K562 (cell line): ENCODE results near the gene TRMT2A. TPM values are rescaled to one million over a fixed set of nuclear protein-coding genes. Genes with fewer than 3 reads are reported as not detected.

Source experiments
- CC2D1A ChIP-seq: fragments of 450-650 bp; IDR thresholded peaks from 2 replicates; pipeline ENCODE4 v1.6.1; 2017; ENCODE audit warnings: mild to moderate bottlenecking
- CHD2 ChIP-seq: IDR thresholded peaks from 2 replicates; pipeline ENCODE4 v1.6.1; 2011; ENCODE audit warnings: low read depth, low read length
- DACH1 ChIP-seq: fragments of 450-650 bp; IDR thresholded peaks from 2 replicates; pipeline ENCODE4 v1.6.1; 2018; ENCODE audit not compliant: partially characterized antibody
- FIP1L1 ChIP-seq: fragments of 200-400 bp; formaldehyde crosslinking; IDR thresholded peaks from 2 replicates; pipeline ENCODE4 v1.6.1; 2018; ENCODE audit warnings: mild to moderate bottlenecking, low read depth, low read length; ENCODE audit not compliant: poor library complexity, severe bottlenecking
- LARP7 ChIP-seq: fragments of 450-650 bp; IDR thresholded peaks from 2 replicates; pipeline ENCODE4 v1.6.1; 2016
- NCOA1 ChIP-seq: fragments of 450-650 bp; IDR thresholded peaks from 2 replicates; pipeline ENCODE4 v1.6.1; 2016; ENCODE audit warnings: low read depth
- NFIX ChIP-seq: fragments of 250-450 bp; sonication (Bioruptor Pico); IDR thresholded peaks from 2 replicates; pipeline ENCODE4 v1.4.0; 2020; ENCODE audit warnings: low read depth, mild to moderate bottlenecking, moderate library complexity
- NFYB ChIP-seq: IDR thresholded peaks from 2 replicates; pipeline ENCODE4 v1.6.1; 2011; ENCODE audit warnings: mild to moderate bottlenecking, moderate library complexity; ENCODE audit not compliant: insufficient read length; ENCODE audit errors: extremely low read depth
- NUFIP1 ChIP-seq: fragments of 450-650 bp; IDR thresholded peaks from 2 replicates; pipeline ENCODE4 v1.6.1; 2018; ENCODE audit not compliant: partially characterized antibody
- PHF20 ChIP-seq: fragments of 450-650 bp; IDR thresholded peaks from 2 replicates; pipeline ENCODE4 v1.6.1; 2018; ENCODE audit not compliant: partially characterized antibody
- PRPF4 ChIP-seq: fragments of 200-400 bp; formaldehyde crosslinking; IDR thresholded peaks from one replicate; pipeline ENCODE4 v1.6.1; 2017; ENCODE audit warnings: low read length, low read depth, mild to moderate bottlenecking; ENCODE audit not compliant: insufficient read depth, poor library complexity, severe bottlenecking
- RHOXF2B ChIP-seq: fragments of 250-450 bp; sonication (Bioruptor Pico); conservative IDR thresholded peaks from 2 replicates; pipeline ENCODE4 v1.5.1; 2021
- TCF7 ChIP-seq: sonication (generic); IDR thresholded peaks from 2 replicates; pipeline ENCODE4 v1.6.1; 2016; ENCODE audit warnings: antibody characterized with exemption, borderline replicate concordance
- ZBTB40 ChIP-seq, 2 experiments: fragments of 450-650 bp in 1 of 2; sonication (generic) in 1 of 2; formaldehyde crosslinking in 1 of 2; IDR thresholded peaks; 2 replicates each; pipeline versions ENCODE4 v1.7.1 to v1.9.0; 2016 to 2022; ENCODE audit warnings: inconsistent platforms in 1 of 2, mild to moderate bottlenecking in 1 of 2, missing genetic modification reagents in 1 of 2
- ZNF512 ChIP-seq: IDR thresholded peaks from 2 replicates; pipeline ENCODE4 v1.6.1; 2016; ENCODE audit warnings: missing genetic modification characterization, missing compliant biosample characterization
- ZNF778 ChIP-seq: fragments of 450-650 bp; formaldehyde crosslinking; IDR thresholded peaks from 2 replicates; pipeline ENCODE4 v1.4.0; 2020; ENCODE audit warnings: mild to moderate bottlenecking, moderate library complexity
- polyA plus RNA-seq, 8 experiments: library from polyadenylated mRNA; depleted of rRNA in 4 of 8; stranded (reverse) in 5 of 8; unstranded in 3 of 8; fragments of >200 nt; fragmentation: Nextera tagmentation in 2 of 8; fragmentation: Illumina TruSeq in 1 of 8; extraction: Ambion mirVana in 2 of 8; extraction: Trizol in 1 of 8; gene quantifications; 2 replicates each; pipeline versions ENCODE4 v1.2.1 to v1.2.3, GENCODE V29; 2011 to 2014; ENCODE audit warnings: inconsistent platforms in 1 of 8, missing spikeins in 1 of 8
- total RNA-seq, 7 experiments: library from RNA; depleted of rRNA in 6 of 7; stranded (reverse); fragments of >200 nt in 6 of 7; fragmentation: Illumina TruSeq in 2 of 7; extraction: Trizol in 2 of 7; gene quantifications; 2 replicates each; pipeline versions ENCODE4 v1.2.1 to v1.2.3, GENCODE V29; 2011 to 2021; ENCODE audit warnings: low replicate concordance in 1 of 7

Gene TRMT2A
- total and polyA plus RNA-seq, 9 of the 15 experiments (the other 6 are each of a cell fraction or from before 2014, with no cell fraction given) = 1.6 to 265 (median 140) TPM

DNA sequence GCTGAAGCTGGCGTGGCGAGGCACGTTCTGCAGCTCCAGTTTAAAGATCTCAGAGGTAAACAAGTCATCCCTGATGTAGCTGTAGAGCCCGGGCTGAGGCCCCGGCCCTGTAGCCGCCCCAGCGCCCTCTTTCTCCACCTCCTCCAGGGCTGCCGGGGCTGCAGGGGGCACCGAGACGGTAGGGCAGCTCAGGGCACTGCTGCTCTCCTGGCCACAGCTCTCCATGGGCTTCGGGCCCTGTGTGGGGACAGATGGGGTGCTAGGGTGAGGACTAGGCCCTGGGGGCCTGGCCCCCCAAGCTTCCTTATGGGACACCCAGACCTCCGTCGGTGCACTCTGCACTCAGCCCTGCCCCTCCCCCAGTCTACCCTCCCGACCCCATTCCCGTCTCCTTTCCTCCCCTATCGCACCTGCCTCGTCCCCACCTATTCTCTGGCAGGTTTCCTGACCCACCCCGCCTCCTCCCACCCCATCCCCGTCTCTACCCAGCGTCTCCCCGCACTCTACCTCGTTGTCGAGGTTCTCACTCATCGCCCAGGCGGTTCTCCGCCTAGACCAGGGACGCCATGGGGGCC lies 563 bp downstream of the TRMT2A start (continued):
- TF ChIP-seq NFIX = 0 out of 2 replicates have a peak, but pooled peaks have one; percentile 12
- no peak for TF ChIP-seq DACH1
- no peak for TF ChIP-seq ZBTB40 (IDR thresholded peaks at IDR 0.05)
- no peak for TF ChIP-seq ZBTB40 (CRISPR knock-in tag; IDR thresholded peaks at IDR 0.05)
- no peak for TF ChIP-seq NCOA1
- TF ChIP-seq NUFIP1 = no peak
- peak; percentile 97; the same call in 1 of the 2 replicates for TF ChIP-seq LARP7
- TF ChIP-seq CHD2 = peak; percentile 8; the same call in 1 of the 2 replicates
- peak; percentile 83 for TF ChIP-seq CC2D1A
- no peak for TF ChIP-seq ZNF512
- TF ChIP-seq NFYB = no peak
- no peak for TF ChIP-seq PHF20
- 0 out of 2 replicates have a peak, but pooled peaks have one; percentile 33 for TF ChIP-seq RHOXF2B (CRISPR knock-in tag)
- no peak for TF ChIP-seq FIP1L1
- TF ChIP-seq ZNF778 (CRISPR knock-in tag) = no peak
- TF ChIP-seq TCF7 = no peak
- no peak for TF ChIP-seq PRPF4
